ENCODE measurements around the gene TXNDC11.

TXNDC11 gene

GRCh38 chr16:11748404-11749254 is 6.0 kb upstream of the TXNDC11 start:
- DNase-seq = no peak

GRCh38 chr16:11747949-11748403 is 5.3 kb upstream of the TXNDC11 start:
- DNase-seq = no peak

- no peak for DNase-seq
Observed at GRCh38 chr16:11744075-11744470, 1.4 kb upstream of the TXNDC11 start.

GRCh38 chr16:11743308-11744074 is 834 bp upstream of the TXNDC11 start:
- no peak for DNase-seq

GRCh38 chr16:11742093-11742535 is 543 bp downstream of the TXNDC11 start:
- DNase-seq = no peak

GRCh38 chr16:11740567-11740966 is 2.1 kb downstream of the TXNDC11 start:
- no peak for DNase-seq

- no peak for DNase-seq
Observed at GRCh38 chr16:11738742-11739544, 3.7 kb downstream of the TXNDC11 start.

- DNase-seq = no peak
Observed at GRCh38 chr16:11737713-11738112, 4.9 kb downstream of the TXNDC11 start.

GRCh38 chr16:11736903-11737302 is 5.8 kb downstream of the TXNDC11 start:
- no peak for DNase-seq

- DNase-seq = no peak
Observed at GRCh38 chr16:11735787-11736186, 6.9 kb downstream of the TXNDC11 start.

GRCh38 chr16:11734653-11735043 is 8.0 kb downstream of the TXNDC11 start:
- no peak for DNase-seq

- no peak for DNase-seq
Observed at GRCh38 chr16:11734025-11734652, 8.5 kb downstream of the TXNDC11 start.

- no peak for DNase-seq
Observed at GRCh38 chr16:11731222-11731621, 11.4 kb downstream of the TXNDC11 start.

- no peak for DNase-seq
Observed at GRCh38 chr16:11729787-11730186, 12.9 kb downstream of the TXNDC11 start.

GRCh38 chr16:11727796-11728543 is 14.7 kb downstream of the TXNDC11 start:
- DNase-seq = no peak

- no peak for DNase-seq
Observed at GRCh38 chr16:11726008-11726407, 16.6 kb downstream of the TXNDC11 start.

GRCh38 chr16:11725457-11725856 is 17.2 kb downstream of the TXNDC11 start:
- no peak for DNase-seq

- DNase-seq = no peak
Observed at GRCh38 chr16:11722468-11722808, 20.2 kb downstream of the TXNDC11 start.

GRCh38 chr16:11721781-11722467 is 20.7 kb downstream of the TXNDC11 start:
- DNase-seq = no peak

GRCh38 chr16:11719762-11720161 is 22.9 kb downstream of the TXNDC11 start:
- DNase-seq = no peak

- no peak for DNase-seq
Observed at GRCh38 chr16:11719171-11719570, 23.5 kb downstream of the TXNDC11 start.

Data from DMS153 (cell line).